ENCODE measurements around the gene CD79A.

DNA sequence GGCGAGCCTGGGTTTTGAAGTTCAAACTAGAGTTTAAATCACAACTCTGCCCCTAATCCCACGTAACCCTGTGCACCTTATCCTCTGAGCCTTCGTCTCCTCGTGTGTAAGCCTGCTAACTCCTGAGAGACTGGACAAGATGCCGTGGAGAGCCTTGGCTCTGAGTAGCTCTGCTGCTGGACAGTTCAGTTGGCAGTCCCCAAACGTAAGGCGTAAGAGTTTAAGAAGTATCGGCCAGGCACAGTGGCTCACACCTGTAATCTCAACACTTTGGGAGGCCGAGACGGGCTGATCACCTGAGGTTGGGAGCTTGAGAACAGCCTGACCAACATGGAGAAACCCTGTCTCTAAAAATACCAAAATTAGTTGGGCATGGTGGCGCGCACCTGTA is 4.7 kb upstream of the CD79A start:
- TF ChIP-seq POLR2A (IDR thresholded peaks at IDR 0.05) = no peak
- TF ChIP-seq, protein P1, sequence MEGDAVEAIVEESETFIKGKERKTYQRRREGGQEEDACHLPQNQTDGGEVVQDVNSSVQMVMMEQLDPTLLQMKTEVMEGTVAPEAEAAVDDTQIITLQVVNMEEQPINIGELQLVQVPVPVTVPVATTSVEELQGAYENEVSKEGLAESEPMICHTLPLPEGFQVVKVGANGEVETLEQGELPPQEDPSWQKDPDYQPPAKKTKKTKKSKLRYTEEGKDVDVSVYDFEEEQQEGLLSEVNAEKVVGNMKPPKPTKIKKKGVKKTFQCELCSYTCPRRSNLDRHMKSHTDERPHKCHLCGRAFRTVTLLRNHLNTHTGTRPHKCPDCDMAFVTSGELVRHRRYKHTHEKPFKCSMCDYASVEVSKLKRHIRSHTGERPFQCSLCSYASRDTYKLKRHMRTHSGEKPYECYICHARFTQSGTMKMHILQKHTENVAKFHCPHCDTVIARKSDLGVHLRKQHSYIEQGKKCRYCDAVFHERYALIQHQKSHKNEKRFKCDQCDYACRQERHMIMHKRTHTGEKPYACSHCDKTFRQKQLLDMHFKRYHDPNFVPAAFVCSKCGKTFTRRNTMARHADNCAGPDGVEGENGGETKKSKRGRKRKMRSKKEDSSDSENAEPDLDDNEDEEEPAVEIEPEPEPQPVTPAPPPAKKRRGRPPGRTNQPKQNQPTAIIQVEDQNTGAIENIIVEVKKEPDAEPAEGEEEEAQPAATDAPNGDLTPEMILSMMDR (IDR thresholded peaks at IDR 0.05) = no peak

All from esophagus squamous epithelium (tissue), 4 donors.